ENCODE measurements around the gene CARS2.
A peak's percentile ranks its signal among the peaks of the same experiment; 100 is the strongest.
"Not testable (repeated sequence)": the region's sequence is repeated elsewhere in the genome, so short reads cannot be mapped to it uniquely, and the experiment has no call there.

CARS2 gene

DNA sequence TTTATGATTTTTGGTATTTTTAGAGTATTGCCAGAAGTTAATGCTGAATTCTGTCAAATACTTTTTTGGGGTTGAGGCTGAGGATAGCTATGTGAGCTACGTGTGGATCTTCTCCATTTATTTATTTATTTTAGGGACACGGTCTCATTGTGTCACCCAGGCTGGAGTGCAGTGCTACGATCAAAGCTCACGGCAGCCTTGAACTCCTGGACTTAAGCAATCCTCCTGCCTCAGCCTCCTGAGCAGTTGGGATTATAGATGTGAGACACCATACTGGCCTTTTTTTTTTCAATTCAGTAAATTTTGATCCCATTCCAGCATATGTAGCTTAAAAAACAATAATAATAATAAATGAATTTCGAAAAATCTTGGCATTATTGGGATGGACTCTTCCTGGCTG is 28.6 kb upstream of the CARS2 start:
- no peak overlapping the region for H3K4me3 Mint-ChIP-seq
- no peak for DNase-seq
- peaks cover 10% of the 10 kb centered on the region for H3K27me3 Mint-ChIP-seq (ENCODE audit: low read depth, poor library complexity)
- TF ChIP-seq, protein P1, sequence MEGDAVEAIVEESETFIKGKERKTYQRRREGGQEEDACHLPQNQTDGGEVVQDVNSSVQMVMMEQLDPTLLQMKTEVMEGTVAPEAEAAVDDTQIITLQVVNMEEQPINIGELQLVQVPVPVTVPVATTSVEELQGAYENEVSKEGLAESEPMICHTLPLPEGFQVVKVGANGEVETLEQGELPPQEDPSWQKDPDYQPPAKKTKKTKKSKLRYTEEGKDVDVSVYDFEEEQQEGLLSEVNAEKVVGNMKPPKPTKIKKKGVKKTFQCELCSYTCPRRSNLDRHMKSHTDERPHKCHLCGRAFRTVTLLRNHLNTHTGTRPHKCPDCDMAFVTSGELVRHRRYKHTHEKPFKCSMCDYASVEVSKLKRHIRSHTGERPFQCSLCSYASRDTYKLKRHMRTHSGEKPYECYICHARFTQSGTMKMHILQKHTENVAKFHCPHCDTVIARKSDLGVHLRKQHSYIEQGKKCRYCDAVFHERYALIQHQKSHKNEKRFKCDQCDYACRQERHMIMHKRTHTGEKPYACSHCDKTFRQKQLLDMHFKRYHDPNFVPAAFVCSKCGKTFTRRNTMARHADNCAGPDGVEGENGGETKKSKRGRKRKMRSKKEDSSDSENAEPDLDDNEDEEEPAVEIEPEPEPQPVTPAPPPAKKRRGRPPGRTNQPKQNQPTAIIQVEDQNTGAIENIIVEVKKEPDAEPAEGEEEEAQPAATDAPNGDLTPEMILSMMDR (IDR thresholded peaks at IDR 0.05) = no peak
- no peak overlapping the region for H3K27ac Mint-ChIP-seq
- H3K4me1 Mint-ChIP-seq = peaks cover 6% of the 10 kb centered on the region
- peaks cover 11% of the 10 kb centered on the region for H3K36me3 Mint-ChIP-seq (ENCODE audit: low read depth)
- H3K9me3 Mint-ChIP-seq = peaks cover 26% of the 10 kb centered on the region

DNA sequence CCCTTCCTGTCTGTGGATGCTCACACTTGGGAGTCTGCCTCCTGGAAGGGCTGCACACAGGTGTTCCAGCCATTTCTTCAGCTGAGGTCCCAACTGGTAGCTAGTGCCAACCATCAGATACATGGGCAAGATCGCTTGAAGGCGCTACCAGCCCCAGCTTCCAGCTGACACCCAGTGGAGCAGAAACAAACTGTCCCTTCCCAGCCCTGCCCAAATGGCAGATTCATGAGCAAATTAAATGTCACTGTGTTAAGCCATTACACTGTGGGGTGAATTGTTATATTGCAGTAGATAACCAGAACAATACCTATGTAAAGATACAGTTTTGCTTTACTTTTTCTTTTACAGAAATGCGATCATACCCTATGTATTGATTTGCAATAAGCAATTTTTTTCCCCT is 25.2 kb upstream of the CARS2 start:
- peaks cover 4% of the 10 kb centered on the region for H3K9me3 Mint-ChIP-seq
- peaks cover 15% of the 10 kb centered on the region for H3K4me1 Mint-ChIP-seq
- TF ChIP-seq, protein P1 (IDR thresholded peaks at IDR 0.05) = no peak
- no peak overlapping the region for H3K4me3 Mint-ChIP-seq
- DNase-seq = no peak
- peaks cover 4% of the 10 kb centered on the region for H3K27me3 Mint-ChIP-seq (ENCODE audit: low read depth, poor library complexity)
- peaks cover 9% of the 10 kb centered on the region for H3K36me3 Mint-ChIP-seq (ENCODE audit: low read depth)
- no peak overlapping the region for H3K27ac Mint-ChIP-seq

DNA sequence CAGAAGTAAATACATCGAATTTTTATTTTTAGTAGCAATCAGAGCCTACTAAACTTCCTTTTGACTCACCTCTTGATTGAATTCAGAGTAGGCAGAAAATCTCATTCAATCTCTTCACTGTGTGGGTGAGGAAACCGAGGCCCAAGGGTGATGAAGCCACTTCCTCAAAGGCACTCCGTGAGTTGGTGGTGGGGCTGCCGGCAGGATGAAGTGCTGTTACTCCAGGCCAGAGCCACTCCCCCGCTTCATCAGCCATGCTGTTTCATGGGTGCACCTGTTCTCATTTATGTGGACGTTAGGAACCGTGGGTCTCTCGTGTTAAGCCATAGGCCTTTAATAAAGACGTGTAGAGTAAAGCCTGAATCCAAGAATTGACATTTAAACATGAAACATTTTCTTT is 20.8 kb upstream of the CARS2 start:
- TF ChIP-seq, protein P1 (IDR thresholded peaks at IDR 0.05) = no peak
- peaks cover 28% of the 10 kb centered on the region for H3K4me1 Mint-ChIP-seq
- no peaks in the 10 kb centered on the region for H3K9me3 Mint-ChIP-seq
- no peak for DNase-seq
- no peak overlapping the region for H3K27ac Mint-ChIP-seq
- H3K27me3 Mint-ChIP-seq (ENCODE audit: low read depth, poor library complexity) = no peaks in the 10 kb centered on the region
- peaks cover 11% of the 10 kb centered on the region for H3K36me3 Mint-ChIP-seq (ENCODE audit: low read depth)
- H3K4me3 Mint-ChIP-seq = no peak overlapping the region

DNA sequence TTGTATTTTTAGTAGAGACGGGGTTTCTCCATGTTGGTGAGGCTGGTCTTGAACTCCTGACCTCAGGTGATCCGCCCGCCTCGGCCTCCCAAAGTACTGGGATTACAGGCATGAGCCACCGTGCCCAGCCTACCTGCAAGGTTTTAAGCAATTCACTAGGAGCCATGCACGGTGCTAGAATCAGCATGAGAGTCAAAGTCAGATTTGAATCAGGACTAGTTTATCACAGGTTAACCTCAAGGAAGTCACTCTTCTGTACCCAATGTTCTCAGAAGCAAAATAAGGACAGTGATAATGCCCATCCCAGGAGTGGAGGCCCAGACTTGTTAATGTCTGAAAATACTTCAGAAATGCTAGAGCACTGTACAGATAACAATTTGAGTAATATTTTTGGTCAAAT is 20.2 kb upstream of the CARS2 start:
- not testable (repeated sequence) for H3K27me3 Mint-ChIP-seq (ENCODE audit: low read depth, poor library complexity); H3K4me3 Mint-ChIP-seq; H3K9me3 Mint-ChIP-seq; DNase-seq; H3K27ac Mint-ChIP-seq
- H3K36me3 Mint-ChIP-seq (ENCODE audit: low read depth) = peaks cover 14% of the 10 kb centered on the region
- peaks cover 28% of the 10 kb centered on the region for H3K4me1 Mint-ChIP-seq

DNA sequence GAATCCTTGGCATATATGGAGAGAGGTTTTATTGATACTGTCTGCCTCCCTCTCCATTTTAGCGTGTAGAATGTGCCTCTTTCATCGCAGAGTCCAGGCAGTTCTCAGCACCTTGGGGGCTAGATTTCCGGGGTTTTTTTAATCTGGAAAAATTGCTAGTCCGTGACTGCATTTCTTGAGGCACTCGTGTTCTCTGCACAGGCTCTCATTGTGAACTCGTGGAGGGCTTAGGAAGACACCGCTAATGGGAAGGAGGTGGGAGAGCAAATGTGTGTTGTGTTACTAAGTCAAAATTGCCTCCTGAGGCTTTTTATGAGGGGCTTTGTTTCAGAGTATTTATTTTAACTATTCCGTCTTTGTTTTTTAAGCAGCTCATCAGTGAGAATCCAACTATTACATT is 17.7 kb upstream of the CARS2 start:
- peaks cover 12% of the 10 kb centered on the region for H3K4me1 Mint-ChIP-seq
- no peak for DNase-seq
- TF ChIP-seq, protein P1 (IDR thresholded peaks at IDR 0.05) = no peak
- H3K4me3 Mint-ChIP-seq = no peak overlapping the region
- peaks cover 40% of the 10 kb centered on the region for H3K36me3 Mint-ChIP-seq (ENCODE audit: low read depth)
- H3K9me3 Mint-ChIP-seq = no peaks in the 10 kb centered on the region
- H3K27me3 Mint-ChIP-seq (ENCODE audit: low read depth, poor library complexity) = no peaks in the 10 kb centered on the region
- H3K27ac Mint-ChIP-seq = peak overlapping the region; percentile 89

DNA sequence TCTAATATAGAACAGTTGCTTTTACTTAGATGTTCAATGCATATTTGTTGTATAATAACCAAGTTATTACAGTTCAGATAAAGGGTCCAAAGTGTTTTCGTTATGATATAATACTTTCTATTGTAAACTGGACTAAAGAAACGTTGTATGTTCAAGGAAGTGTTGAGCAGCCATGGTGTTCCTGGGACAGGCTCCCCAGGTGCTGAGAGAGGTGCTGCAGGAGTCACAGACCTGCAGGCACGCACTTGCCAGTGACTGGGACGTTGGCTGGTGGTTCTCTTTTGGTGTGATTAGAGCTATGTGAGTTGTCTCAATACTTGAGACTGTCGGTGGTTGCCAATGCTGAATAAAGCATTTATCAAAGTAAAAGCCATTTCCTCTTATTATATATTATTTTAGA is 17.1 kb upstream of the CARS2 start:
- Mint-ChIP-seq H3K4me1 (peaks cover 16% of the 10 kb centered on the region), H3K4me3 (no peak overlapping the region), H3K27ac (no peak overlapping the region), H3K36me3 (ENCODE audit: low read depth) (peaks cover 40% of the 10 kb centered on the region), H3K27me3 (ENCODE audit: low read depth, poor library complexity) (no peaks in the 10 kb centered on the region), H3K9me3 (no peaks in the 10 kb centered on the region)
- TF ChIP-seq, protein P1 (IDR thresholded peaks at IDR 0.05) = no peak
- no peak for DNase-seq
